ENCODE measurements around the gene PEPD.

Gene PEPD

GRCh38 chr19:33406521-33407139 lies 115.0 kb downstream of the PEPD start:
- DNase-seq (ENCODE audit: low read depth), result peak; percentile 68

- no peak for DNase-seq (ENCODE audit: low read depth)
Observed at GRCh38 chr19:33405553-33406461, 115.8 kb downstream of the PEPD start.

- DNase-seq (ENCODE audit: low read depth), result no peak
Observed at GRCh38 chr19:33405254-33405552, 116.4 kb downstream of the PEPD start.

- DNase-seq (ENCODE audit: low read depth), result no peak
Observed at GRCh38 chr19:33404506-33405253, 116.9 kb downstream of the PEPD start.

- DNase-seq (ENCODE audit: low read depth), result no peak
Observed at GRCh38 chr19:33403973-33404304, 117.7 kb downstream of the PEPD start.

GRCh38 chr19:33403221-33403972 lies 118.2 kb downstream of the PEPD start:
- DNase-seq (ENCODE audit: low read depth), result no peak

GRCh38 chr19:33402421-33403220 lies 119.0 kb downstream of the PEPD start:
- DNase-seq (ENCODE audit: low read depth), result no peak

- no peak for DNase-seq (ENCODE audit: low read depth)
Observed at GRCh38 chr19:33401683-33402420, 119.7 kb downstream of the PEPD start.

GRCh38 chr19:33400856-33401682 lies 120.5 kb downstream of the PEPD start:
- DNase-seq (ENCODE audit: low read depth), result no peak

GRCh38 chr19:33399745-33400681 lies 121.6 kb downstream of the PEPD start:
- DNase-seq (ENCODE audit: low read depth), result no peak

- DNase-seq (ENCODE audit: low read depth), result no peak
Observed at GRCh38 chr19:33399081-33399744, 122.4 kb downstream of the PEPD start.

GRCh38 chr19:33398361-33399060 lies 123.1 kb downstream of the PEPD start:
- no peak for DNase-seq (ENCODE audit: low read depth)

GRCh38 chr19:33397536-33398360 lies 123.8 kb downstream of the PEPD start:
- DNase-seq (ENCODE audit: low read depth), result no peak

GRCh38 chr19:33396701-33397535 lies 124.7 kb downstream of the PEPD start:
- DNase-seq (ENCODE audit: low read depth), result no peak

All from stimulated activated CD8-positive, alpha-beta memory T cell treated with anti-CD3 and anti-CD28 coated beads, Interleukin-15, amount 100 ng/mL, for 1 hour (primary cell).